Rectal smooth muscle tissue (tissue), 1 donor: ENCODE data around the gene CTNND2.

Source experiments
- H3K27ac ChIP-seq: one replicate; pipeline ENCODE4 v1.7.0; 2013; ENCODE audit warnings: low read depth, low read length, inconsistent platforms
- H3K27me3 ChIP-seq: one replicate; pipeline ENCODE4 v1.7.0; 2013; ENCODE audit warnings: low read length; ENCODE audit not compliant: control insufficient read depth, insufficient read depth
- H3K36me3 ChIP-seq: one replicate; pipeline ENCODE4 v1.7.0; 2013; ENCODE audit warnings: low read length; ENCODE audit not compliant: control insufficient read depth, insufficient read depth
- H3K4me1 ChIP-seq: one replicate; pipeline ENCODE4 v1.7.0; 2013; ENCODE audit warnings: low read length; ENCODE audit not compliant: control insufficient read depth, insufficient read depth
- H3K4me3 ChIP-seq: one replicate; pipeline ENCODE4 v1.7.0; 2013; ENCODE audit warnings: low read length
- H3K9ac ChIP-seq: one replicate; pipeline ENCODE4 v1.7.0; 2013; ENCODE audit warnings: low read length

The CTNND2 gene

GRCh38 chr5:11518676-11519075 is 385.6 kb downstream of the CTNND2 start:
- Histone ChIP-seq H3K4me3 (no peak overlapping the region), H3K9ac (no peak overlapping the region), H3K27ac (no peak overlapping the region), H3K27me3 (no peaks in the 10 kb centered on the region), H3K4me1 (no peaks in the 10 kb centered on the region), H3K36me3 (no peaks in the 10 kb centered on the region)

GRCh38 chr5:11514705-11515432 is 389.4 kb downstream of the CTNND2 start:
- no peaks in the 10 kb centered on the region for H3K4me1 ChIP-seq
- no peak overlapping the region for H3K4me3 ChIP-seq
- no peak overlapping the region for H3K9ac ChIP-seq
- no peaks in the 10 kb centered on the region for H3K27me3 ChIP-seq
- H3K27ac ChIP-seq, result no peak overlapping the region
- no peaks in the 10 kb centered on the region for H3K36me3 ChIP-seq

GRCh38 chr5:11511878-11512277 is 392.4 kb downstream of the CTNND2 start:
- Histone ChIP-seq H3K27me3 (no peaks in the 10 kb centered on the region), H3K36me3 (no peaks in the 10 kb centered on the region), H3K4me1 (no peaks in the 10 kb centered on the region), H3K27ac (no peak overlapping the region), H3K9ac (no peak overlapping the region), H3K4me3 (no peak overlapping the region)

GRCh38 chr5:11510889-11511288 is 393.4 kb downstream of the CTNND2 start:
- Histone ChIP-seq H3K4me1 (no peaks in the 10 kb centered on the region), H3K27me3 (no peaks in the 10 kb centered on the region), H3K9ac (no peak overlapping the region), H3K36me3 (no peaks in the 10 kb centered on the region), H3K4me3 (no peak overlapping the region), H3K27ac (no peak overlapping the region)

- Histone ChIP-seq H3K9ac (no peak overlapping the region), H3K4me3 (no peak overlapping the region), H3K27me3 (no peaks in the 10 kb centered on the region), H3K4me1 (no peaks in the 10 kb centered on the region), H3K27ac (no peak overlapping the region), H3K36me3 (no peaks in the 10 kb centered on the region)
Observed at GRCh38 chr5:11509793-11510192, 394.5 kb downstream of the CTNND2 start.

GRCh38 chr5:11507156-11507910 is 396.9 kb downstream of the CTNND2 start:
- no peak overlapping the region for H3K9ac ChIP-seq
- H3K27ac ChIP-seq, result no peak overlapping the region
- no peaks in the 10 kb centered on the region for H3K36me3 ChIP-seq
- H3K4me3 ChIP-seq, result no peak overlapping the region
- no peaks in the 10 kb centered on the region for H3K4me1 ChIP-seq
- H3K27me3 ChIP-seq, result no peaks in the 10 kb centered on the region

- no peaks in the 10 kb centered on the region for H3K4me1 ChIP-seq
- H3K36me3 ChIP-seq, result no peaks in the 10 kb centered on the region
- no peaks in the 10 kb centered on the region for H3K27me3 ChIP-seq
- no peak overlapping the region for H3K4me3 ChIP-seq
- no peak overlapping the region for H3K27ac ChIP-seq
- no peak overlapping the region for H3K9ac ChIP-seq
Observed at GRCh38 chr5:11504886-11505193, 399.4 kb downstream of the CTNND2 start.

- H3K4me1 ChIP-seq, result no peaks in the 10 kb centered on the region
- H3K4me3 ChIP-seq, result no peak overlapping the region
- no peak overlapping the region for H3K27ac ChIP-seq
- no peak overlapping the region for H3K9ac ChIP-seq
- no peaks in the 10 kb centered on the region for H3K27me3 ChIP-seq
- no peaks in the 10 kb centered on the region for H3K36me3 ChIP-seq
Observed at GRCh38 chr5:11504065-11504885, 400.0 kb downstream of the CTNND2 start.

GRCh38 chr5:11502783-11503182 is 401.5 kb downstream of the CTNND2 start:
- no peaks in the 10 kb centered on the region for H3K27me3 ChIP-seq
- H3K9ac ChIP-seq, result no peak overlapping the region
- H3K36me3 ChIP-seq, result no peaks in the 10 kb centered on the region

GRCh38 chr5:11497651-11498050 is 406.6 kb downstream of the CTNND2 start:
- no peak overlapping the region for H3K9ac ChIP-seq
- no peak overlapping the region for H3K27ac ChIP-seq
- H3K27me3 ChIP-seq, result no peaks in the 10 kb centered on the region
- H3K36me3 ChIP-seq, result no peaks in the 10 kb centered on the region
- H3K4me3 ChIP-seq, result no peak overlapping the region
- no peaks in the 10 kb centered on the region for H3K4me1 ChIP-seq

More at GRCh38 chr5:11502783-11503182, 401.5 kb downstream of the CTNND2 start:
- H3K4me3 ChIP-seq, result no peak overlapping the region
- H3K4me1 ChIP-seq, result no peaks in the 10 kb centered on the region
- H3K27ac ChIP-seq, result no peak overlapping the region

- no peaks in the 10 kb centered on the region for H3K4me1 ChIP-seq
- no peak overlapping the region for H3K4me3 ChIP-seq
- H3K9ac ChIP-seq, result no peak overlapping the region
- H3K27me3 ChIP-seq, result no peaks in the 10 kb centered on the region
- H3K27ac ChIP-seq, result no peak overlapping the region
- H3K36me3 ChIP-seq, result no peaks in the 10 kb centered on the region
Observed at GRCh38 chr5:11496137-11496719, 408.0 kb downstream of the CTNND2 start.

- H3K9ac ChIP-seq, result no peak overlapping the region
- no peak overlapping the region for H3K4me3 ChIP-seq
- H3K27me3 ChIP-seq, result no peaks in the 10 kb centered on the region
- H3K27ac ChIP-seq, result no peak overlapping the region
- no peaks in the 10 kb centered on the region for H3K36me3 ChIP-seq
- no peaks in the 10 kb centered on the region for H3K4me1 ChIP-seq
Observed at GRCh38 chr5:11494340-11494739, 409.9 kb downstream of the CTNND2 start.
